Liver (tissue), 3 donors: ENCODE data around the gene VWA3A.

Source experiments
- RXRA ChIP-seq, 2 donors: IDR thresholded peaks; 2 replicates each; pipeline ENCODE4 v1.6.1; 2017 to 2018; ENCODE audit warnings: antibody characterized with exemption in 2 of 2, mild to moderate bottlenecking in 1 of 2
- TF ChIP-seq, protein P1 (sequence below): fragments of 150-350 bp; IDR thresholded peaks from 2 replicates; pipeline ENCODE4 v1.5.1; 2017; ENCODE audit warnings: improper control_type of control experiment, low read depth, low read length; ENCODE audit not compliant: missing input control
- donor health status: healthy.
- donor health status: healthy.

DNA sequence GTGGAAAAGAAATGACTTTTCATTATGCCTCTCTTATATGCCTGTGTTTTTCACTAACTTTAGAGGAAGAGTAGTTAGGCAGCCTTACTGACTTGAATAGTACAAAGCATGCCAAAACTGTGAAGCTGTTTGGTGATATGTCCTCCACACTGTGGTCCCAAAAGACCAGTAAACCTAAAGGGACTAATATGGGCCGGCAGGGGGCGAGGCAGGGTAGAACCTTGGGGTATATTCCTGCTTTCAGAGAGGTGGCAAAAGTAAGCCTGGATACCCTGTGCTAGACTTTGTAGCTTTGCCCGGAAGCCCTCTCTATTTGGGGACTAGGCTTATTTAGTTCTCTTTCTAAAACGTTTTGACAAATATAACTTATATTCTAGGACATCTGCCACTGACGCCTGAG, 36.5 kb upstream of the VWA3A start:
- TF ChIP-seq, protein P1, sequence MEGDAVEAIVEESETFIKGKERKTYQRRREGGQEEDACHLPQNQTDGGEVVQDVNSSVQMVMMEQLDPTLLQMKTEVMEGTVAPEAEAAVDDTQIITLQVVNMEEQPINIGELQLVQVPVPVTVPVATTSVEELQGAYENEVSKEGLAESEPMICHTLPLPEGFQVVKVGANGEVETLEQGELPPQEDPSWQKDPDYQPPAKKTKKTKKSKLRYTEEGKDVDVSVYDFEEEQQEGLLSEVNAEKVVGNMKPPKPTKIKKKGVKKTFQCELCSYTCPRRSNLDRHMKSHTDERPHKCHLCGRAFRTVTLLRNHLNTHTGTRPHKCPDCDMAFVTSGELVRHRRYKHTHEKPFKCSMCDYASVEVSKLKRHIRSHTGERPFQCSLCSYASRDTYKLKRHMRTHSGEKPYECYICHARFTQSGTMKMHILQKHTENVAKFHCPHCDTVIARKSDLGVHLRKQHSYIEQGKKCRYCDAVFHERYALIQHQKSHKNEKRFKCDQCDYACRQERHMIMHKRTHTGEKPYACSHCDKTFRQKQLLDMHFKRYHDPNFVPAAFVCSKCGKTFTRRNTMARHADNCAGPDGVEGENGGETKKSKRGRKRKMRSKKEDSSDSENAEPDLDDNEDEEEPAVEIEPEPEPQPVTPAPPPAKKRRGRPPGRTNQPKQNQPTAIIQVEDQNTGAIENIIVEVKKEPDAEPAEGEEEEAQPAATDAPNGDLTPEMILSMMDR = no peak
- no peak for TF ChIP-seq RXRA (IDR thresholded peaks at IDR 0.05)
